Hematopoietic multipotent progenitor cell treated with erythropoietin and hydrocortisone succinate and interleukin-3 and kit ligand, for 6 days (in vitro differentiated cells): ENCODE measurements around the gene ZCCHC8.
"Not testable (repeated sequence)": the region's sequence is repeated elsewhere in the genome, so short reads cannot be mapped to it uniquely, and the experiment has no call there.

Experiments used
- DNase-seq: peaks from one replicate; pipeline ENCODE4 v3.0.0-alpha.2; 2015

ZCCHC8 gene

GRCh38 chr12:122500685-122501488, at the start of gene ZCCHC8:
TSS of gene ZCCHC8 (minus strand) at chr12:122500932. CDS start at chr12:122500840, 92 bp downstream.
- peak; percentile 99 for DNase-seq

GRCh38 chr12:122547330-122547729, 46.6 kb upstream of the ZCCHC8 start:
- DNase-seq = no peak

- DNase-seq = no peak
These were observed 45.1 kb upstream of the ZCCHC8 start for GRCh38 chr12:122545855-122546254.

- no peak for DNase-seq
These were observed 43.8 kb upstream of the ZCCHC8 start for GRCh38 chr12:122544537-122544936.

GRCh38 chr12:122538496-122538895, 37.8 kb upstream of the ZCCHC8 start:
- DNase-seq = no peak

GRCh38 chr12:122537021-122537420, 36.3 kb upstream of the ZCCHC8 start:
- DNase-seq = no peak

GRCh38 chr12:122533856-122534255, 33.1 kb upstream of the ZCCHC8 start:
- DNase-seq = no peak

GRCh38 chr12:122528992-122529391, 28.3 kb upstream of the ZCCHC8 start:
- no peak for DNase-seq

- no peak for DNase-seq
These were observed 27.9 kb upstream of the ZCCHC8 start for GRCh38 chr12:122528582-122528981.

GRCh38 chr12:122527478-122527944, 26.8 kb upstream of the ZCCHC8 start:
- DNase-seq = peak; percentile 71

GRCh38 chr12:122526683-122527477, 26.1 kb upstream of the ZCCHC8 start, which contains the start of the genes KNTC1 and RSRC2:
TSS of gene KNTC1 (plus strand) at chr12:122527249. CDS start at chr12:122530064, 2,815 bp downstream.
TSS of gene RSRC2 (minus strand) at chr12:122526936. CDS start at chr12:122526853, 83 bp downstream.
- DNase-seq = peak; percentile 100

GRCh38 chr12:122523846-122524718, 23.4 kb upstream of the ZCCHC8 start:
- peak; percentile 17 for DNase-seq

- no peak for DNase-seq
These were observed 22.5 kb upstream of the ZCCHC8 start for GRCh38 chr12:122523280-122523679.

- no peak for DNase-seq
These were observed 19.9 kb upstream of the ZCCHC8 start for GRCh38 chr12:122520676-122521075.

GRCh38 chr12:122519418-122519817, 18.7 kb upstream of the ZCCHC8 start:
- DNase-seq = no peak

GRCh38 chr12:122518908-122519307, 18.2 kb upstream of the ZCCHC8 start:
- DNase-seq = no peak

- DNase-seq = peak; percentile 79
These were observed 17.1 kb upstream of the ZCCHC8 start for GRCh38 chr12:122517877-122518276.

- DNase-seq = no peak
These were observed 16.0 kb upstream of the ZCCHC8 start for GRCh38 chr12:122516544-122517361.

GRCh38 chr12:122515275-122515674, 14.5 kb upstream of the ZCCHC8 start:
- DNase-seq = no peak

GRCh38 chr12:122513660-122514059, 12.9 kb upstream of the ZCCHC8 start:
- no peak for DNase-seq

- DNase-seq = not testable (repeated sequence)
These were observed 12.3 kb upstream of the ZCCHC8 start for GRCh38 chr12:122513028-122513427.

GRCh38 chr12:122508163-122508562, 7.4 kb upstream of the ZCCHC8 start:
- DNase-seq = no peak
